Measurements from ENCODE around the gene COQ8A.
"Not testable (repeated sequence)": the region's sequence is repeated elsewhere in the genome, so short reads cannot be mapped to it uniquely, and the experiment has no call there.

- TF ChIP-seq POLR2AphosphoS5, CTCF, POLR2A (IDR thresholded peaks at IDR 0.05): not testable (repeated sequence)
Observed at GRCh38 chr1:226929260-226930111, 10.6 kb upstream of the COQ8A start.

Data from gastroesophageal sphincter (tissue), 3 donors.